ENCODE measurements around the gene TNFAIP8L1. TPM values are rescaled to one million over a fixed set of nuclear protein-coding genes. Genes with fewer than 3 reads are reported as not detected.

Gene TNFAIP8L1
- total RNA-seq, 1 experiment from 2014 or later: 17.8 TPM

DNA sequence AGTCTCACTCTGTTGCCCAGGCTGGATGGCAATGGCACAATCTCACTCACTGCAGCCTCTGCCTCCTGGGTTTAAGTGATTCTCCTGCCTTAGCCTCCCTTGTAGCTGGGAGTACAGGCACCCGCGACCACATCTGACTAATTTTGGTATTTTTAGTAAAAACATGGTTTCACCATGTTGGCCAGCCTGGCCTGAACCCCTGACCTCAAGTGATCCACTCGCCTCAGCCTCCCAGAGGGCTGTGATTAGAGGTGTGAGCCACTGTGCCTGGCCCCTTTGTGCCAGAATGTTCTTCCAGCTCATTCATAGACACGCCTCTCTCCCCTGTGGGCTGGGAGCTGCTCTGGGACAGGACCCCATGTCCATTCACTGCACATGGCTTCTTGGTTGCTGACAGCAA lies 21.7 kb downstream of the TNFAIP8L1 start:
- no peak for DNase-seq
- ChIA-PET CTCF (no interaction called here), POLR2A (ENCODE audit: unreplicated experiment) (no interaction called here)
- intact Hi-C loops (cut with micrococcal nuclease; ENCODE audit: unreplicated experiment): no loop called here
- Histone ChIP-seq H3K36me3 (ENCODE audit: low read depth) (no peaks in the 10 kb centered on the region), H3K79me2 (ENCODE audit: low read depth) (no peaks in the 10 kb centered on the region), H3K9me2 (ENCODE audit: insufficient read depth) (no peaks in the 10 kb centered on the region), H3K9me3 (ENCODE audit: insufficient read depth, low read depth) (no peaks in the 10 kb centered on the region), H3K27ac (no peak overlapping the region), H3K4me2 (no peak overlapping the region), H2AFZ (no peak overlapping the region), H3K27me3 (ENCODE audit: insufficient read depth, low read depth) (no peaks in the 10 kb centered on the region), H4K20me1 (ENCODE audit: insufficient read depth) (no peaks in the 10 kb centered on the region), H3F3A (ENCODE audit: insufficient read depth, low read depth) (no peaks in the 10 kb centered on the region), H3K4me1 (replicated peaks; ENCODE audit: insufficient read depth) (no peaks in the 10 kb centered on the region), H3K4me3 (no peak overlapping the region)
- no TSS peak for BruUV-seq (replicated peaks)
- TF ChIP-seq, protein P1, sequence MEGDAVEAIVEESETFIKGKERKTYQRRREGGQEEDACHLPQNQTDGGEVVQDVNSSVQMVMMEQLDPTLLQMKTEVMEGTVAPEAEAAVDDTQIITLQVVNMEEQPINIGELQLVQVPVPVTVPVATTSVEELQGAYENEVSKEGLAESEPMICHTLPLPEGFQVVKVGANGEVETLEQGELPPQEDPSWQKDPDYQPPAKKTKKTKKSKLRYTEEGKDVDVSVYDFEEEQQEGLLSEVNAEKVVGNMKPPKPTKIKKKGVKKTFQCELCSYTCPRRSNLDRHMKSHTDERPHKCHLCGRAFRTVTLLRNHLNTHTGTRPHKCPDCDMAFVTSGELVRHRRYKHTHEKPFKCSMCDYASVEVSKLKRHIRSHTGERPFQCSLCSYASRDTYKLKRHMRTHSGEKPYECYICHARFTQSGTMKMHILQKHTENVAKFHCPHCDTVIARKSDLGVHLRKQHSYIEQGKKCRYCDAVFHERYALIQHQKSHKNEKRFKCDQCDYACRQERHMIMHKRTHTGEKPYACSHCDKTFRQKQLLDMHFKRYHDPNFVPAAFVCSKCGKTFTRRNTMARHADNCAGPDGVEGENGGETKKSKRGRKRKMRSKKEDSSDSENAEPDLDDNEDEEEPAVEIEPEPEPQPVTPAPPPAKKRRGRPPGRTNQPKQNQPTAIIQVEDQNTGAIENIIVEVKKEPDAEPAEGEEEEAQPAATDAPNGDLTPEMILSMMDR (conservative IDR thresholded peaks at IDR 0.05): no peak

DNA sequence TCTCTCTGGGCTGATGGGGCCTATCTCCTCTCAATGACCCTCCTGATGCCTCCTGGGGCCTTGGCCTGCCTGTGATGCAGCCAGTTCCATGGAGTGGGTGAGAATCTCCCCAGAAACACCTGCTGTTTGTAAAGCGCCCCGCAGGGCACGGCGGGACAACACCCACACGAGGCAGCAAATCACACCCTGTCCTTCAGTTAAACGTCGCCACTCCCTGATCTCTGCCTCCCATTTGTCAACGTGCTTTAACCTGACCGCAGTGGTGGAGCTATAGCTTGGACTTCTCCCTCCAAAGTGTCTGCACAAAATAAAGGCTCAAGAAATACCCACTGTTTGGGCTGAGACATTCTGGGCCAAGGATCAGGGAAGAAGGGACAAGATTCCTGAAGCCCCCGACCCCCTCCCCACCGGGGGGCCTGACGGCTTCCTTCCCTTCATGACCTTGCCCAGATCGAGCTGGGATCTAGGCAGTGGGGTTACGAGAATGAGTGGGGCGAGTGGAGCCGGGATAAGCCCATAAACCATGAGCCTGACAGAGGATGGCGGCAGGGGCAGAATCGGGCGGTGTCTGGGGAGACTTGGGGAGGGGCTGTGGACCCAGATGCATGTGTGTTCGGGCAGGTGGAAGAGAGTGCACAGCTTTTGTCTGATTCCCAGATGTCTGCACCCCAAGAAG lies 22.8 kb downstream of the TNFAIP8L1 start:
- Histone ChIP-seq H3K27ac (no peak overlapping the region), H3K4me2 (no peak overlapping the region), H3K4me3 (no peak overlapping the region), H3K79me2 (ENCODE audit: low read depth) (no peaks in the 10 kb centered on the region), H4K20me1 (ENCODE audit: insufficient read depth) (no peaks in the 10 kb centered on the region), H3K36me3 (ENCODE audit: low read depth) (no peaks in the 10 kb centered on the region), H3K27me3 (ENCODE audit: insufficient read depth, low read depth) (no peaks in the 10 kb centered on the region), H3F3A (ENCODE audit: insufficient read depth, low read depth) (no peaks in the 10 kb centered on the region), H2AFZ (no peak overlapping the region), H3K4me1 (replicated peaks; ENCODE audit: insufficient read depth) (no peaks in the 10 kb centered on the region), H3K9me2 (ENCODE audit: insufficient read depth) (no peaks in the 10 kb centered on the region), H3K9me3 (ENCODE audit: insufficient read depth, low read depth) (no peaks in the 10 kb centered on the region)
- TF ChIP-seq, protein P1 (conservative IDR thresholded peaks at IDR 0.05): no peak
- TF ChIP-seq EZH2 (IDR thresholded peaks at IDR 0.05; ENCODE audit: low read depth): no peak
- POLR2A ChIA-PET (ENCODE audit: unreplicated experiment): interaction anchor here (0.6 kb wide), 1 partner anchor 55 kb away, joined by 8 read pairs; no protein-coding TSS in a partner anchor
- intact Hi-C loops (cut with micrococcal nuclease; ENCODE audit: unreplicated experiment): no loop called here
- no TSS peak for BruUV-seq (replicated peaks)
- no peak for DNase-seq
- CTCF ChIA-PET: no interaction called here

DNA sequence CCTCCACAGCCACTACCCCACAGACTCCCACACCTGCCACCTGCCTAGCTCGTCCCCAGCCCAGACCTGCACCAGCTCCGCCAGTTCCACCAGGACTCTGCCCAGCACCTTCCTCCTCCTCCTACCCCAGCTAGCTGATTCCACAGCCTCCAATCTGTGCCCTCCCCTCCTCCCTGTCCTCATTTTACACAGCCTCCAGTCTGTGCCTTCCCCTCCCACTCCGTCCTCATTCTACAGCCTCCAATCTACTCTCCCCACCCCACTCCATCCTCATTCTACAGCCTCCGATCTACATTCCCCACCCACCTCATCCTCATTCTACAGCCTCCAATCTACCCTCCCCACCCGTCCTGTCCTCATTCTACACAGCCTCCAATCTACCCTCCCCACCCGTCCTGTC lies 23.5 kb downstream of the TNFAIP8L1 start:
- CTCF ChIA-PET: no interaction called here
- no peaks in the 10 kb centered on the region for H3K9me2 ChIP-seq (ENCODE audit: insufficient read depth)
- no peak for DNase-seq
- intact Hi-C loops (cut with micrococcal nuclease; ENCODE audit: unreplicated experiment): no loop called here
- no peaks in the 10 kb centered on the region for H4K20me1 ChIP-seq (ENCODE audit: insufficient read depth)
- H3K9me3 ChIP-seq (ENCODE audit: insufficient read depth, low read depth): no peaks in the 10 kb centered on the region
- no TSS peak for BruUV-seq (replicated peaks)
- H3K4me1 ChIP-seq (replicated peaks; ENCODE audit: insufficient read depth): no peaks in the 10 kb centered on the region
- no peaks in the 10 kb centered on the region for H3F3A ChIP-seq (ENCODE audit: insufficient read depth, low read depth)
- H3K27me3 ChIP-seq (ENCODE audit: insufficient read depth, low read depth): no peaks in the 10 kb centered on the region
- no peak overlapping the region for H2AFZ ChIP-seq
- POLR2A ChIA-PET (ENCODE audit: unreplicated experiment): interaction anchor here (0.6 kb wide), 1 partner anchor 55 kb away, joined by 8 read pairs; no protein-coding TSS in a partner anchor
- no peaks in the 10 kb centered on the region for H3K79me2 ChIP-seq (ENCODE audit: low read depth)
- H3K36me3 ChIP-seq (ENCODE audit: low read depth): no peaks in the 10 kb centered on the region
- no peak overlapping the region for H3K27ac ChIP-seq
- no peak for TF ChIP-seq EZH2 (IDR thresholded peaks at IDR 0.05; ENCODE audit: low read depth)
- TF ChIP-seq, protein P1 (conservative IDR thresholded peaks at IDR 0.05): no peak
- H3K4me3 ChIP-seq: no peak overlapping the region
- H3K4me2 ChIP-seq: no peak overlapping the region
